ENCODE data around the gene C1orf35. TPM values are rescaled to one million over a fixed set of nuclear protein-coding genes. Genes with fewer than 3 reads are reported as not detected.
A peak's percentile ranks its signal among the peaks of the same experiment; 100 is the strongest.

The C1orf35 gene
- total and polyA plus RNA-seq, 9 of the 15 experiments (the other 6 are each of a cell fraction or from before 2014, with no cell fraction given) = 3.2 to 48.7 (median 12.5) TPM

DNA sequence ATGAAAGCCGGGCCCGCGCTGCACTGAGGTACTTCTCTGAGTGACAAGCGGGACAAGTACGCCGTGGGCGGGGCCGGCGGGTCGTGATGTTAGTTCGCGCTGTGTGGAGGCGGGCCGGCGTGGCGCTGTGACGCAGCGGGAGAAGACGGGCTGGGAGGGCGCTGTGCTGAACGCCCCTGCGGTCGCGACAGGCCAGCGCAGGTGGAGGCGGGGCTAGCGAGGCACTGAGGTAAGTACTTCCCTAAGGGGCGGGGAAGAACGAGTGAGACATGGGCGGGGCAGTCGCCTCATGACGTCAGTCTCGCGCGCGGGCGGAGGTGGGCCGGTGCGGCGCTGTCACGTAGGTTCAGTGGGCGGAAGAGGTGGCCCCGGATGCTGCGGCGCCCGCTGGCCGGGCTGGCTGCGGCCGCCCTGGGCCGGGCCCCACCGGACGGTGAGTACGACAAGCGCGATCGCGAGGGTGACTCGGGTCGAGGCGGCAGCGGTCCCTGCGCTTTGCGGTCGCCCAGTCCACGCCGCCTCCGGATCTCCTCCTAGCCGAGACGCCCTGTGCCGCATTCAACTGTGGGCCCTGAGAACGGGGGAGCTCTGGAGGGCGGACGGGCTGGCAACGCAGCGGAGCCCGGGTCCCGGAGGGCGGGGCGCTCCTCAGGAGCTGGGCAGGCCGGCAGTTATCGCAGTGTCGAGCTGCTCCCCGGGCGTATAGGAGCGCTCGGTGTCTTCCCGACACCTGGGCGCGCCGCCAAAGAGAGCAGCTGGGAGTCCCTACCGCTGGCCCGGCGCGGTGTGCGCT lies 37.0 kb upstream of the C1orf35 start, which contains the start of gene GUK1 (continued):
- TF ChIP-seq, protein P1, sequence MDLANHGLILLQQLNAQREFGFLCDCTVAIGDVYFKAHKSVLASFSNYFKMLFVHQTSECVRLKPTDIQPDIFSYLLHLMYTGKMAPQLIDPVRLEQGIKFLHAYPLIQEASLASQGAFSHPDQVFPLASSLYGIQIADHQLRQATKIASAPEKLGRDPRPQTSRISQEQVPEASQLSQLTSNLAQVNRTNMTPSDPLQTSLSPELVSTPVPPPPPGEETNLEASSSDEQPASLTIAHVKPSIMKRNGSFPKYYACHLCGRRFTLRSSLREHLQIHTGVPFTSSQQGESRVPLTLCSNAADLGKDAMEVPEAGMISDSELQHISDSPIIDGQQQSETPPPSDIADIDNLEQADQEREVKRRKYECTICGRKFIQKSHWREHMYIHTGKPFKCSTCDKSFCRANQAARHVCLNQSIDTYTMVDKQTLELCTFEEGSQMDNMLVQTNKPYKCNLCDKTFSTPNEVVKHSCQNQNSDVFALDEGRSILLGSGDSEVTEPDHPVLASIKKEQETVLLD (IDR thresholded peaks at IDR 0.05) = no peak; the same call in 1 of the 2 replicates
- TF ChIP-seq MCM7 (IDR thresholded peaks at IDR 0.05) = no peak
- TF ChIP-seq ZNF263 (CRISPR knock-in tag; IDR thresholded peaks at IDR 0.05; ENCODE audit: borderline replicate concordance) = no peak; the same call in 1 of the 2 replicates
- no peak for TF ChIP-seq ZNF274 (IDR thresholded peaks at IDR 0.05; ENCODE audit: borderline replicate concordance, low read depth, low read length)
- no peak for TF ChIP-seq RHOXF2B (CRISPR knock-in tag; conservative IDR thresholded peaks at IDR 0.05)
- TF ChIP-seq, protein P2, sequence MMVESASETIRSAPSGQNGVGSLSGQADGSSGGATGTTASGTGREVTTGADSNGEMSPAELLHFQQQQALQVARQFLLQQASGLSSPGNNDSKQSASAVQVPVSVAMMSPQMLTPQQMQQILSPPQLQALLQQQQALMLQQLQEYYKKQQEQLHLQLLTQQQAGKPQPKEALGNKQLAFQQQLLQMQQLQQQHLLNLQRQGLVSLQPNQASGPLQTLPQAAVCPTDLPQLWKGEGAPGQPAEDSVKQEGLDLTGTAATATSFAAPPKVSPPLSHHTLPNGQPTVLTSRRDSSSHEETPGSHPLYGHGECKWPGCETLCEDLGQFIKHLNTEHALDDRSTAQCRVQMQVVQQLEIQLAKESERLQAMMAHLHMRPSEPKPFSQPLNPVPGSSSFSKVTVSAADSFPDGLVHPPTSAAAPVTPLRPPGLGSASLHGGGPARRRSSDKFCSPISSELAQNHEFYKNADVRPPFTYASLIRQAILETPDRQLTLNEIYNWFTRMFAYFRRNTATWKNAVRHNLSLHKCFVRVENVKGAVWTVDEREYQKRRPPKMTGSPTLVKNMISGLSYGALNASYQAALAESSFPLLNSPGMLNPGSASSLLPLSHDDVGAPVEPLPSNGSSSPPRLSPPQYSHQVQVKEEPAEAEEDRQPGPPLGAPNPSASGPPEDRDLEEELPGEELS (CRISPR knock-in tag; IDR thresholded peaks at IDR 0.05; ENCODE audit: borderline replicate concordance) = peak; percentile 84; the same call in 1 of the 2 replicates
- TF ChIP-seq HMGN3 (IDR thresholded peaks at IDR 0.05; ENCODE audit: borderline replicate concordance, extremely low read depth, insufficient read length, low read depth, low read length) = peak; percentile 92
- TF ChIP-seq SRSF1 (IDR thresholded peaks at IDR 0.05; ENCODE audit: low read depth, low read length) = 0 out of 2 replicates have a peak, but pooled peaks have one; percentile 25
- TF ChIP-seq HNRNPL (IDR thresholded peaks at IDR 0.05; ENCODE audit: low read depth, low read length) = peak; percentile 84; the same call in 1 of the 2 replicates
- no peak for TF ChIP-seq SRSF7 (optimal IDR thresholded peaks at IDR 0.05; ENCODE audit: low read depth, low read length)
- no peak for TF ChIP-seq NR3C1 (CRISPR knock-in tag; IDR thresholded peaks at IDR 0.05)
- TF ChIP-seq, protein P3, sequence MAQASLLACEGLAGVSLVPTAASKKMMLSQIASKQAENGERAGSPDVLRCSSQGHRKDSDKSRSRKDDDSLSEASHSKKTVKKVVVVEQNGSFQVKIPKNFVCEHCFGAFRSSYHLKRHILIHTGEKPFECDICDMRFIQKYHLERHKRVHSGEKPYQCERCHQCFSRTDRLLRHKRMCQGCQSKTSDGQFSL (CRISPR knock-in tag; IDR thresholded peaks at IDR 0.05) = no peak
- TF ChIP-seq, protein P3 (tag; IDR thresholded peaks at IDR 0.05) = no peak
- TF ChIP-seq ZNF324 (CRISPR knock-in tag; IDR thresholded peaks at IDR 0.05) = no peak
- peak; percentile 77 for TF ChIP-seq U2AF1 (optimal IDR thresholded peaks at IDR 0.05; ENCODE audit: low read depth, low read length)
- no peak for TF ChIP-seq RNF219 (CRISPR knock-in tag; IDR thresholded peaks at IDR 0.05)
- TF ChIP-seq BRD9 (IDR thresholded peaks at IDR 0.05; ENCODE audit: low read depth, partially characterized antibody) = no peak
- no peak; a peak in 1 of 4 replicates for TF ChIP-seq MLLT1 (IDR thresholded peaks at IDR 0.05)
- TF ChIP-seq CHD1 (IDR thresholded peaks at IDR 0.05; ENCODE audit: low read length) = peak; percentile 82
- TF ChIP-seq CBFA2T3 (IDR thresholded peaks at IDR 0.05) = peak; percentile 31; the same call in 1 of the 2 replicates
